Left ventricle myocardium superior (tissue), 1 donor: ENCODE measurements around the gene NEK10. TPM values are rescaled to one million over a fixed set of nuclear protein-coding genes. Genes with fewer than 3 reads are reported as not detected.
"Not testable (repeated sequence)": the region's sequence is repeated elsewhere in the genome, so short reads cannot be mapped to it uniquely, and the experiment has no call there.

Experiments
- ATAC-seq: fragments of 200-7000 bp; cut with Tn5 transposase; one replicate; pipeline ENCODE4 v1.9.1; 2020; ENCODE audit warnings: mild to moderate bottlenecking, moderate library complexity
- DNase-seq: peaks from one replicate; pipeline ENCODE4 v3.0.0-alpha.2; 2020
- intact Hi-C: fragments of 100-400 bp; cut with micrococcal nuclease; formaldehyde crosslinking; loops from one replicate; pipeline ENCODE4 v1.11.0; 2022
- total RNA-seq: library from RNA; stranded (reverse); fragmentation: NEBNext Ultra II Directional; extraction: Animal tissue kit (Norgen Biotek cat#: 25700); gene quantifications from one replicate; pipeline ENCODE4 v1.2.1, GENCODE V29; 2021
- donor health status: DM: no; HTN: yes; CAD: no; lungs with severe emphysema.

NEK10 gene
- total RNA-seq, 1 donor from 2014 or later, result 16.9 TPM

GRCh38 chr3:27354588-27355203 lies 14.5 kb downstream of the NEK10 start:
- intact Hi-C loops, result no loop called here
- ATAC-seq (no peak), DNase-seq (no peak)

GRCh38 chr3:27354161-27354560 lies 15.0 kb downstream of the NEK10 start:
- ATAC-seq, result no peak
- intact Hi-C loops, result no loop called here
- DNase-seq, result no peak

- no peak for DNase-seq
Measured at GRCh38 chr3:27353221-27353620, 16.0 kb downstream of the NEK10 start.

GRCh38 chr3:27352047-27352446 lies 17.1 kb downstream of the NEK10 start:
- ATAC-seq (no peak), DNase-seq (no peak)
- intact Hi-C loops, result no loop called here

More at GRCh38 chr3:27353221-27353620, 16.0 kb downstream of the NEK10 start:
- intact Hi-C loops, result no loop called here
- ATAC-seq, result no peak

- peak; percentile 8 for ATAC-seq
- intact Hi-C loops, result no loop called here
- no peak for DNase-seq
Measured at GRCh38 chr3:27349832-27350231, 19.4 kb downstream of the NEK10 start.

- ATAC-seq (peak; percentile 94), DNase-seq (peak; percentile 60)
- intact Hi-C loops, result no loop called here
Measured at GRCh38 chr3:27345959-27346865, 23.0 kb downstream of the NEK10 start.

GRCh38 chr3:27345493-27345892 lies 23.7 kb downstream of the NEK10 start:
- ATAC-seq (peak; percentile 35), DNase-seq (no peak)
- intact Hi-C loops, result no loop called here

GRCh38 chr3:27345045-27345444 lies 24.1 kb downstream of the NEK10 start:
- intact Hi-C loops, result no loop called here
- no peak for DNase-seq
- peak; percentile 32 for ATAC-seq

GRCh38 chr3:27344192-27344591 lies 25.0 kb downstream of the NEK10 start:
- intact Hi-C loops, result no loop called here
- no peak for DNase-seq
- no peak for ATAC-seq

GRCh38 chr3:27342267-27342666 lies 26.9 kb downstream of the NEK10 start:
- ATAC-seq (peak; percentile 45), DNase-seq (no peak)
- intact Hi-C loops, result no loop called here

GRCh38 chr3:27340534-27340933 lies 28.6 kb downstream of the NEK10 start:
- DNase-seq (no peak), ATAC-seq (no peak)
- intact Hi-C loops, result no loop called here

- ATAC-seq (no peak), DNase-seq (no peak)
- intact Hi-C loops, result no loop called here
Measured at GRCh38 chr3:27335571-27335970, 33.6 kb downstream of the NEK10 start.

GRCh38 chr3:27333843-27334242 lies 35.3 kb downstream of the NEK10 start:
- no peak for DNase-seq
- no peak for ATAC-seq
- intact Hi-C loops, result no loop called here

GRCh38 chr3:27328982-27329762 lies 40.0 kb downstream of the NEK10 start:
- intact Hi-C loops, DNase-seq, ATAC-seq: not testable (repeated sequence)

GRCh38 chr3:27326629-27327545 lies 42.3 kb downstream of the NEK10 start:
- ATAC-seq (peak; percentile 90), DNase-seq (no peak)
- intact Hi-C loops, result no loop called here

GRCh38 chr3:27326202-27326601 lies 43.0 kb downstream of the NEK10 start:
- intact Hi-C loops, result no loop called here
- no peak for DNase-seq

GRCh38 chr3:27325419-27325818 lies 43.8 kb downstream of the NEK10 start:
- ATAC-seq (no peak), DNase-seq (no peak)
- intact Hi-C loops, result no loop called here

More at GRCh38 chr3:27326202-27326601, 43.0 kb downstream of the NEK10 start:
- no peak for ATAC-seq

- intact Hi-C loops, result no loop called here
- ATAC-seq, result no peak
Measured at GRCh38 chr3:27324686-27325085, 44.5 kb downstream of the NEK10 start.

GRCh38 chr3:27323087-27323570 lies 46.1 kb downstream of the NEK10 start:
- intact Hi-C loops, result no loop called here

More at GRCh38 chr3:27324686-27325085, 44.5 kb downstream of the NEK10 start:
- no peak for DNase-seq

More at GRCh38 chr3:27323087-27323570, 46.1 kb downstream of the NEK10 start:
- ATAC-seq (no peak), DNase-seq (no peak)
